ENCODE data around the gene FGA.
"Not testable (repeated sequence)": the region's sequence is repeated elsewhere in the genome, so short reads cannot be mapped to it uniquely, and the experiment has no call there.

Gene FGA

DNA sequence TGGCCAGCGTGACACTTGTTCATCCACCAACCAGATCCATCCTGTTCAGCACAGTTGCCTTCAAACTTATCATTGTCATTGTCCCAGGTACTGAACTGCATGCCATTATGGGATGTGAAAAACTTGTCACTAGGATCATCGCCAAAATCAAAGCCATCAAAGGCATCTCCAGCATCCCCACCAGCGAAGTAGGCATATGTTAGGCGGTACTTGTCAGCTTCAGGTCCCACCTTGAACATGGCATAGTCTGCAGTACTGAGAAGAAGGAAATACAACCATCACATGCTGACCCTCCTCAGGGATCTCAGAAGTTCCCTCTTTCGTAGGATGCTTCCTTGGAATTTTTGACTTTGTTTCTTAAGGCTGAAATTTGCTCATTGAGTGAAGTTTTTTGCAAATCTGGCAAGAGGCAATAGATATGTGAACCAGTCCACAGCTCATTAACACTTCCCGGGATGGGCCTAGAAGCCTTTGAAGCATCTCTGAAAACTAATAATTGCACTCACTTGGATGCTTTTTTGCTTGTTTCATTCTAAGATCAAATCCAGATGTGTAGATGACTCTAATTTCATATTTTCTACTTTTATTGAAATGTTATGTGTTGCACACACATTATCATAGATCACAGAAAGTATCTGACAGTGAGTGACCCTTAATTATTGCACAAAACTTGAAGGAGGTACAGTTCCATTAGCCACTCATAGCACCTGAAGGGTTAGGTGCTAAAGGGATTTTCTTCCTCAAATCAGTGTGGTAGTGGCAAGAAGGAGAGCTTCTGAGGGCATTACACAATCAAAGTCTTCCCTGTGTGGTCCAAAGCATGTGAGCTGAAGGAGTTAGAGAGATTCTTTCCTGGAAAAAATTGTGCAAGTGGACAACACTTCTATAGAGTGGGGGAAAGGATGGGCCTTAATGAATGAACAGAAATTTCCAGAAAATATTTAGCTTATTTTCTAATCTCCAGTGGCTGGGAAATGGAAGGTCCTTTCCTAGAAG is 16.5 kb upstream of the FGA start:
- DNase-seq = no peak

DNA sequence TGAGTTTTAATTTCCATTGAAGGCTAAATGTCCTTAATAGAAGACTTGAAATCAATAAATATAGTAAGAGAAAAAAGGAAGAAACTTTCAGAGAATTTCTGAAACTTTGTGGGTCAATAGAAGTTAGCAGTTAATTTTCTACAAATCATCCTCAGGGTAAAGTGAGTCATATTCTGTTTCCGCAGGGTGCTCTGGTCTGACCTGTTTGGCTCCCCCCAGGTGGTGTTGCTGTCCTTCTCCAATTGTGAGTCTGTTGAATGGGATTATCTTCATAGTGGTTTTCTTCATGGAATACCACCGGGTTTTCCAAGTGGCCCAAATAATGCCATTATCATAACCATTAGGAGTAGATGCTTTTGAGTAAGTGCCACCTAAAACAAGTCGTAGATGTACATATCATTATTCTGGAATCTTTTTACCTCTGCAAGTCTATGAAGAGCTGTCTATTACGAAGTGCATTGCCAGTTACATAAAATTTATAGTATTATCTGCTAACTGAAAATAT is 14.2 kb upstream of the FGA start:
- no peak for DNase-seq

DNA sequence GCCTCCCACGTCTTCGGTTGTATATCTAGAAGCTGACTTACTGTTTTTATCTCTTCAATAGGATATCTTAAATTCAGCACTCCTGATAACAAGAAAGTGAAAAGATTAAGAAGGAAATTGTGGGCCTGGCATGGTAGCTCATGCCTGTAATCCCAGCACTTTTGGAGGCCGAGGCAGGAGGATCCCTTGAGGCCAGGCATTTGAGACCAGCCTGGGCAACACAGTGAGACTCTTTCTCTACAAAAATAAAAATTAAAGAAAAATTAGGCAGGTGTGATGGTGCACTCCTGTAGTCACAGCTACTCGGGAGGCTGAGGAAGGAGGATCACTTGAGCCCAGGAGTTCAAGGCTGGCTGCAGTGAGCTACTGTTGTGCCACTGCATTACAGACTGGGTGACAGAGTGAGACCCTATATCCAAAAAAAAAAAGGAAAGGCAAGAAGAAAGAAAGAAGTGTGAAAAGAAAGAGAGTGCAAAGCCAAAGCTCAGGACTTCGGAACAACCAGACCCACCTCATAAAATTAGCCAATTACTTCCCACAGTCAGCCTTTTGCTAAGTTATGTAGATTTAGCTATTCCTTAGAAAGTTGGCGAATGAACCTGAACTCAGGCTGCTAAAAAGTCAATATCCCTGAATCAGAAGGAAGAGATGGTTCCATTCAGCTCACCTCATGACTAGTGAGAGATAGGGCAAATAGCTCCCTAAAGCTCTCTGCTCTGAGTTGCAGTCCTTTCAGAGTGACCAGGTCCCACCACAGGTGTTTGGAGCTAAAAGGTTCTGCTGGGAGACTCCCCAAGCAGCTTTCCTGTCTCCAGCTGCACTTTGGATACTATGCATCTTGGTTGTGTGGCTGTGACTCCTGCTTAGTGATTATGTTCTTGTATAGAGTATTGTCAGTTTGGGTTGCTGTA is 12.7 kb upstream of the FGA start:
- DNase-seq = no peak

DNA sequence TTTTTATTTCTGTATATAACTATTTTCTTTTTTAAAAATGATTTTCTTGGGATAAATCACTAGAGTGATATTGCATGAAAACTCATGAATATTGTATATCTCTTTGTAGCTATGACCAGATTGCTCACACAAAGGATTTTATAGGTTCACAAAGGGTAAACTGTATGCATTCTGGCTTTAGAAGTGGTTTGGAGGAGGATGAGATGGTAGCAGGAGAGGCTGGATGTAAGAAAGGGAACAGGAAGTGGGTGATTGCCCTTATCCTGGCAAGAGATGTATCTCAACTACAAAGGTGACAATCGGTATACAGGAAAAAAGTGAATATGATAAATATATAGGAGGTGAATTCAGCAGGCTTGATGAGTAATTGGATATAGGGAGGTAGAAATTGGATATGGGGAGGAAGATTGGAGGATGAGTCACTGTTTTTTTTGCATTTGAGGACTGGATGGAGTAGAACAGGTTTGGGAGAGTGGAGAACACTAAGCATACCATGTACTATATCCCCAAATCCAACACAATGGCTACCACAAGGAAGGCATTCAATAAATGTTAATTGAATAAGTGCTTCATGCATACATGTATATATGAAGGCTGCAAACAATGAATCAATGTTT is 12.0 kb upstream of the FGA start:
- DNase-seq = no peak

DNA sequence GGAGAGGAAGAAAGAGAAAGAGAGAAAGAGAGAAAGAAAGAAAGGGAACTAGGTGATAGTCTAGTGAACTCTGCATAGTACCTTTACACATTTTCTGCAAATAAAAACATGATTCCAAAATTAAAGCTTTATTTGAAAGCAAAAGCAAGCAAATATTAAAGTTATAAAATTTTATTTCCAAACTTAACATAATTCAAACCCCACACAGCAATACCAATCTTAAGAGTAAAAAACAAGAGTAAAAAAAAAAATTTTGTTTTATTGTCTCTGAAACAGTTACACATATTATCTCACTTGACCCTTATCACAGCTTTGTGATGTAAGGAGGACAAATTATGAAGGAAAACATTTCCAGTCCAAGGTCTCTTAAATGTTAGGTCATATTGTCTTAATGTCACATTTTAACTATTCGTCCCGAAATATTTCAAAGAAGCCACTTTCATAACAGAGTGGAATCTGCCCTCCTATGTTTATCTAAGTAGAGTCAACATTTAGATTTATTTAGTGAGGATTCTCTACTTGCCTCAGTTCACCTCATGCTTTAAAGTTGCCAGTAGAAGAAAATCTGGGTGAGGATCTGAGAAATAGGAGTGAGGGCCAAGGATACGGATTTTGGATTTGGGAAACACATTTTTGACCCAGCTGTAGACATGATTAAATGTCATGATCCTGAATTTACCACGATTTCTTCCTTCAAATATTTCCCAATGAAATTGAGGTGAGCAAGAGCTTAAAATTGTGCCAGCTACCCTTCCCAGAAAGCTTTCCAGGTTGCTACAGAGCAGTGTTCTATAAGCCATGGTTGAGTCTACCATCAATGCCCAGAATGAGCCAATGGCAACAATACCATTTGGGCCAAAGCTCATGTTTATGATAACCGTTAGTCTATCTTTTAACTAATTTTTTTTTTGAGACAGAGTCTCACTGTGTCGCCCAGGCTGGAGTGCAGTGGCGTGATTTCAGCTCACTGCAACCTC is 7.5 kb upstream of the FGA start:
- DNase-seq = no peak

DNA sequence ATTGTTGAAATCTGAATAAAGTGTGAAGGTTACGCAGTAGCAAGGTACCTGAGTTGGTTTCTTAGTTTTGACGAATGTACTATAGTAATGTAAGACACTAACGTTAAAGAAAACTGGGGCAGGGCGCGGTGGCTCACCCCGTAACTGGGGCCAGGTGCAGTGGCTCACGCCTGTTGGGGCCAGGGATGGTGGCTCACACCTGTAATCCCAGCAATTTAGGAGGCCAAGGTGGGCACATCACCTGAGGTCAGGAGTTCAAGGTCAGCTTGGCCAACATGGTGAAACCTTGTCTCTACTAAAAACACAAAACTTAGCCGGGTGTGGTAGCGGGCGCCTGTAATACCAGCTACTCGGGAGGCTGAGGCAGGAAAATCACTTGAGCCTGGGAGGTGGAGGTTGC is 6.7 kb upstream of the FGA start:
- not testable (repeated sequence) for DNase-seq

DNA sequence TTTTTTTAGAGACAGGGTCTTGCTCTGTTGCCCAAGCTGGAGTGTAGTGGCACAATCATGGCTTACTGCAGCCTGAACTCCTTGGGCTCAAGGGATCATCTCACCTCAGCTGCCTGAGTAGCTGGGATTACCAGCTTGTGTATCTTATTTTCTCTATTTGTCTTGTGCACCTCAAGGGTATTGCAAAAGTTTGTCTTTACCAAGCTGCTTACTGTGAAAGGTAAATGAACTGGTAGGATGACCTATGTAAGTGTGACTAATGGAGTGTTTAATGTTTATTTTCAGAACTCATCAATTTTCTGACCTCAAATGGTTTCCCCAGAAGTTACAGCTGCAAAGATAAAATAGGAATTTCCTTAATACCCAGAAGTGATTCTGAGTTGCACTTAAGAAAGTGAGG is 5.3 kb upstream of the FGA start:
- no peak for DNase-seq

DNA sequence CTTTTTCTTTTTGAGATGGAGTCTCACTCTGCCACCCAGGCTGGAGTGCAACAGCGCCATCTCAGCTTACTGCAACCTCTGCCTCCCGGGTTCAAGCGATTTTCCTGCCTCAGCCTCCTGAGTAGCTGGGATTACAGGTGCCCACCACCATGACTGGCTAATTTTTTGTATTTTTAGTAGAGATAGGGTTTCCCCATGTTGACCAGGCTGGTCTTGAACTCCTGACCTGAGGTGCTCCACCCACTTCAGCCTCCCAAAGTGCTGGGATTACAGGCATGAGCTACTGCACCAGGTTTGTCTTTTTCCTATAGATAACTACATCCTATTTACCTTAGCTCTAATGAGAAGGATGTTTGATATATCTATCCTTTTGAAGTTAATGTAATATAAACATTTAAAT is 3.8 kb upstream of the FGA start:
- DNase-seq = not testable (repeated sequence)

DNA sequence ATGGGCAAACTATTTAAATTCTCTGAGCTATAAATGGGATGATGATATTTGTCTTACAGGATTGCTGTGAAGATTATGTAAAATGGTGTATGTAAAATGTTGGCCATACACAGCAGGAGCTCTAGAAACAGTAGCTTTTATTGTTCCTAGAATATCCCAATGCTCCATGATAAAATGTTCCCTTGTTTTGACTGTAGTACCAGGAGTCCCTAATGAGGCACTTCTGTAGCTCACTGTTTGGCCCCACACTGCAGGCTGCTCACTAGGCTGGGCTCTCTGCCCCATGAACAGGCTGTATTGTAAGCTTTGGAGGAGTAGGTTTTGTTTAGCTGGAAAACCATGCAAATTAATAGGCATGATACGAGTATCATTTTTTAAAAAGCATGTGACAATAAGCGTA is 3.3 kb upstream of the FGA start:
- no peak for DNase-seq

DNA sequence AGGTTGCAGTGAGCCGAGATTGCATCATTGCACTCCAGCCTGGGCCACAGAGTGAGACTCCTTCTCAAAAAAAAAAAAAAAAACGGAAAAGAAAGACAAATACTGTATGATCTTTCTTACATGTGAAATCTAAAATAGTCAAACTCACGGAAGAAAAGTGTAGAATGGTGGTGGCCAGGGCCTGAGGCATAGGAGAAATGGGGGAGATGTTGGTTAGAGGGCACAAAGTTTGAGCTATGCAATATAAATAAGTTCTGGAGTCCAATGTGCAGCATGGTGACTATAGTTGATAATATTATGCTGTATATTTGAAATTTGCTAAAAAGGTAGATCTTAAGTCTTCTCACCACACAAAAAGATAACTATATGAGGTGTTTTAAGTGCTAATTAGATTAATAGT is 1.3 kb upstream of the FGA start:
- DNase-seq = no peak

DNA sequence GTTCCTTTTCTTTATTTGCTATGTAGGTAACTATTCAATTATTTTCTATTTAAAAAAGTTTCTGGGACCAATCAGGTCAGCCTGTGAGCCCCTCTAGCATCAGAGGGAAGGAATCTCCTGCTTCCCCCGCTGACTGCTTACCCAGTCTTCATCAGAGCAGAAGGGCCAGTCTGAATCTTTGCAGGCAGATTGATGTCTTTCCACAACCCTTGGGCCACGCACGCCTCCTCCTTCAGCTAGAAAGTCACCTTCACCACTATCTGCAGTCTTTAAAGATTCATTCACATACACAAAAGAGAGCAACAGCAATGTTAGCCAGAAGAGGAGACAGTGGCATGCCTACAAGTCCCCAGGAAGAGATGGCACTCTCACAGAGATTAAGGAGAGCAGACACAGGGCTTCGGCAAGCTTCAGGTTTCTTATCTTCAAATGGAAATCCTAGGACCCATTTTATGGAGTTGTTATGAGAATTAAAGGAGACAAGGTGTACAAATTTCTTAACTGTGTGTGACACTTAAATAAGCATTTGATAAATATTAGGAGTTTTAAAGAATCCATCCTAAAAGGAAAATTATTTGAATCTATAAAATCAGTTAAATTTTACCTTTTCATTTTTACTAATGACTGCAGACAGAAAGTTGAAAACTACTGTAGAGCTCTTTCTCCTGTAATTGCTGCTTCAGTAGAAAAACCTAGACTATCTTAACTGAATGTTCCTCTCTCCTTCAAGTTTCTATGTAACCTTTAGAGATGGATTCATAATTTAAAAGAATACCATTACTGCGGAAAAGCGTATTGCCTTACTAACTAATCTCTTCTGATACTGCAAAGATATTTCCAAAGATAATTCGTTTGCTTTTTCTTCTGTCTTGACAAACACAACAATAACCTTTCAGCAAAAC is 995 bp downstream of the FGA start:
- no peak for DNase-seq

DNA sequence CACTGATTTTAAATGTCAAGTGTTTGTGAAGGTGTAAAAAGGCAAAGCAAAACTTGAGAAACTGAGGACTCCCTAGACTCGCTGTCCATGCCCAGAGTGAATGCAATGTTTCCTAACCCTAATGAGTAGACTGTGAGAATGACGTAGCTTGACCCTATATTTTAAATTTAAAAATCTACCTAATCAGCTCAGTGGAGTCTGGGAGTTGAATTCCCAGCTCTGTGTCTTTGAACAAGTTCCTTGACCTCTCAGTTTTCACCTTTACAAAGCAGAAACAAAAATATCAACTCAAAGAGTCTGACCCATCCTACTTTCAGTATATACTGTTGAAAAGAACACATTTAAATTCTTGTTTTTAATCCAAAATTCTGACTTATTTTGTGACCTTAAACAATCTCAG is 2.3 kb downstream of the FGA start:
- no peak for DNase-seq

DNA sequence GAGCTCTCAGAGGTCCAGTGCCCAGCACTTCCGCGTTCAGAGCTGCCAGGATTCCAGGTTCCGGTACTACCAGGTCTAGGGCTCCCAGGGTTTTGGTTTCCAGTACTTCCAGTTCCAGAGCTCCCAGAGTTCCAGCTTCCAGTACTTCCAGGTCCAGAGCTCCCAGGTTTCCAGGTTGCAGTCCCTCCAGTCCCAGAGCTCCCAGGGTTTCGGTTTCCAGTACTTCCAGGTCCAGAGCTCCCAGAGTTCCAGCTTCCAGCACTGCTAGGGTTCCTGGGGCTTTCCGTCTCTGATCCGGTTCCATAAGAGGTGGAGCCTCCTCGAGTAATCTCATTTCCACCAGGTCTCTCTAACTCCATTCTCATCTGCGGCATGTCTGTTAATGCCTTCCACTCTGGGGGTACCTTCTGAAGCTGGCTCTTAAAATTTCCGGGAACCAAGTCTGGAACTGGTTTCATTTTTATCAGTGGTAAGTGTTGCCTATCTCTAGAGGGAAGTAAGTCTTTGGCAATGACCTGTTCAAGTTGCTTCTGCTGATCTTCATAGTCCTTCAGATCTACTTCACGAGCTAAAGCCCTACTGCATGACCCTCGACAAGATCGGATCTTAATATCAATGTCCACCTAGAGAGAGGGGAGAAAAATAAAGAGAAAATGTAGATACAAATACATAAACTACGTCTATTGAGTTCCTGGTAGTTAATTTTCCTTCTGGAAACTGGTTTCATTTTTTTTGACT is 4.1 kb downstream of the FGA start:
- no peak for DNase-seq

DNA sequence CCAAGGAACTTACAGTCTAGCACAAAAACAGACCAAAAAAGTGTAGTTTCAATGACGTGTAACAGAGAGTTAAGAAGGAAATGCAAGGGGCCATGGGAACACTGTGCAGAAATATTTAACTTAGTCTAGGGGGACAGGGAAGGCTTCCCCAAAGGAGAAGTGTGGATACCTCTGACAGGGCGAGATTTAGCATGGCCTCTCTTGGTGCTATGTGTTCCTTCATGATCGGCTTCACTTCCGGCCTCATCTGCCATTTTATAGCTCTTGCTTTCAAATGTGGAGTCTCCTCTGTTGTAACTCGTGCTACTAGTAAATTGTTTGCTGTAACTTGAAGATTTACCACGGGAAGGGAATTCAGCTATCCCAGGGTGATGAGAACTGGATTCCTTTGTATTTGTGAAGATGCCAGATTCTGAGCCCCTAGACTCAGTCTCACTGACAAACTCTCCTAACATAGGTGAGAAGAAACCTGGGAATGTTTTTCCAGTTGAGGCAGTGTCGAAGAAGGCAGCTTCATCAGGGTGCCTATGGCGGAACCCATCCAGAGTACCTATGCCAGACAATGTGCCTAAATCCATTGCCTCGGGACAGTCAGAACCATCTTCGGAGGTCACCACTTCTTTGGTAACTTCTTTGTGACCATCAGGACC is 5.0 kb downstream of the FGA start:
- no peak for DNase-seq

DNA sequence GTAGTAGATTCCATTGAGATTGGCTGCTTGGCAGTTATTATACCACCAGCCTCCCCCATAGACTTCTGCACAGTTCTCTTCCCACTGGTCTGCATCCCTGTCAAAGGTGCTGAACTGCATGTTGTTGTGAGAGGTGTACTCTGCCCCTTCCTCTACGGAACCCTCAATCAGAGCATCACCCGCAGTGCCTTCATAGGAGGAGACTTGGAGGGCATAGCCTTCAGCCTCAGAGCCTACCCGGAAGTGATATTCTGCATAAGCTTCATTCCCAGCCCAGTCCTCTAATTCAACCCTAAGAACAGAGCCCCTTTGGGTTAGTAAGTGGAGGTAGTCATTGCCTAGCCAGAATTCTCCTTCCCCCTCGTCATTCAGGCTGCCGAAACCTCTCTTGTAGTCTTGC is 6.3 kb downstream of the FGA start:
- no peak for DNase-seq

DNA sequence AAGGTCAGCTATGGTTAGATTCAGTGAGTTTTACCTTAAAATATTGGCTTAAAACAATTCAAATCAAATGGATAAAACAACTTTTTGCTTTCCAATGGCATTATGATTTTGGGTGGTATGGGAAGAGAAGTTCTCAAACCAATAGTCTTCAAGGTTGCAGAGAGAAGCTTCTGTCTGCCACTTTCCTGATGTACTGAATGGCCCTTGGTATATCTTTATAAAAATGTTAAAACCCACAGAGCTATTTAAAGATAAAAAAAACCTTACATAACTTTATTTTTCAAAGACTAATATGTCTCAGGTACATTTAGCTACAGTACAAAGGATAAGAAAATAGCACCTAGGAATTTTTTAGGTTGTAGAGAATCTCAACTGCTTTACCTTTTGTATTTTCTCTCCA is 6.9 kb downstream of the FGA start:
- DNase-seq = no peak

DNA sequence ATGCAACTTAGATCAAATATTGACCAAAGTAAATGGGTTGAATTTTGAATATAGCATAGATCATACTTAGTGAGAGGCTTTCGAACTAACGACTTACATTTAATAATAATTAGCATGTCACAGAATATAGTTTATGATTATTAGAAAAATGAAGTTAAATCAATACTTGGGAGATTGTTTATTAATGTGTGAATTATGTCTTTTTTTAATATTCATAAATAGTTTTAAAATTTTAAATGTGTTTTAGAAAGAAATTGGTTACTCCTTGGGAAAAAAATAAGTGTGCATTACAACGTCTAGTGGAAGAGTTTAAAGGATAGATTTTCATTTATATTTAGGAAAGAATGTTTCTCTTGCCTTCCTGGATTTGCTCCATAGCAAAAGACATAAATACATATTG is 7.3 kb downstream of the FGA start:
- no peak for DNase-seq

DNA sequence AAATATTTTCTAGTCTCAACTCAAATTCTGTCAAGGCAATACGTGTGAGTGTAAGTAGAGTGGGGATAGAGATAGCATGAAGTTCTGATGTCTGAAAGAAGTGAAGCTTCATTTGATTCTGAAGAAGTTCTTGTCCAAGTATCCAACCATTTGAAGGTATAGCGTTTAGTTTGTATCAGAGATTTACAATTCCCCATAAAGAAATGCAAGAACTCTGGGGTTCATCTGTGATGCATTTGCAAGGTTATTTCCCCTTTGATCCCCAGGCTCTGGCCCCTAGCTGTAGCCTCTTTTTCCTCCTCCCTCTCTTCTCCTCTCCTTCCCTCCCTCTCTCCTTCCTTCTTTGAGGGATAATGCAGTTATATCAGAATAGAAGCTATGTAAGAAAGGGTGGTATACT is 7.8 kb downstream of the FGA start:
- no peak for DNase-seq

DNA sequence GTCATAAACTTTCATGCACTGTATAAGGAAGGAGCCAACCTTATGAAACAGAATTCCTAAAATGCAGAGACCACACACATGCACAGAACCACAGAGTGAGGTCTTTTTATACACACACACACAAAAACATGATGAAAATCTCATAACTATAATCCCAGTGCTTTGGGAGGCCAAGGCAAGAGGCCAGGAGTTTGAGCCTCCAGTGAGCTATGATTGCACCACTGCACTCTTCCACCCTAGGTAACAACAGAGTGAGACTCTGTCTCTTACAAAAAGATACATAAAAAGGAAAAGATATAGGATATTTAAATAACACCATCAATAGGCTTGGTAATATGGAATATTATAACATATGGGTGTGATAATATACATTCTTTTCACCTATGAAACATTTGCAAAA is 10.6 kb downstream of the FGA start:
- DNase-seq = no peak

DNA sequence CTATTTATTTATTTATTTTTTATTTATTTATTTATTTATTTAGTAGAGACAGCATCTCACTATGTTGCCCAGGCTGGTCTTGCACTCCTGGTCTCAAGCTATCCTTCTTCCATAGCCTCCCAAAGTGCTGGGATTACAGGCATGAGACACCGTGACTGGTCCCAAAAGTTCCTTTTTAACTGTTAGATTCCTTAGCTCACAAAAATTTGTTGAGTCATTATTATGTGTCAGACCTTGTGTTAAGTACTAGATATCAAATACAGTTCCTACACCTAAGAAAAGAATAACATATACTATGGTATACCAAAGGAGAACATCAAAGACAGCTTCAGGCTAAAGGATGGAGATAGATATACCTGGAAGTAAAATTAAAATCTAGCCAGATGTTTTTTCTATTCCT is 11.6 kb downstream of the FGA start:
- DNase-seq = no peak
